Measurements from ENCODE around the gene FANCL.

- no peak for TF ChIP-seq POLR2A (IDR thresholded peaks at IDR 0.05)
- TF ChIP-seq, protein P1, sequence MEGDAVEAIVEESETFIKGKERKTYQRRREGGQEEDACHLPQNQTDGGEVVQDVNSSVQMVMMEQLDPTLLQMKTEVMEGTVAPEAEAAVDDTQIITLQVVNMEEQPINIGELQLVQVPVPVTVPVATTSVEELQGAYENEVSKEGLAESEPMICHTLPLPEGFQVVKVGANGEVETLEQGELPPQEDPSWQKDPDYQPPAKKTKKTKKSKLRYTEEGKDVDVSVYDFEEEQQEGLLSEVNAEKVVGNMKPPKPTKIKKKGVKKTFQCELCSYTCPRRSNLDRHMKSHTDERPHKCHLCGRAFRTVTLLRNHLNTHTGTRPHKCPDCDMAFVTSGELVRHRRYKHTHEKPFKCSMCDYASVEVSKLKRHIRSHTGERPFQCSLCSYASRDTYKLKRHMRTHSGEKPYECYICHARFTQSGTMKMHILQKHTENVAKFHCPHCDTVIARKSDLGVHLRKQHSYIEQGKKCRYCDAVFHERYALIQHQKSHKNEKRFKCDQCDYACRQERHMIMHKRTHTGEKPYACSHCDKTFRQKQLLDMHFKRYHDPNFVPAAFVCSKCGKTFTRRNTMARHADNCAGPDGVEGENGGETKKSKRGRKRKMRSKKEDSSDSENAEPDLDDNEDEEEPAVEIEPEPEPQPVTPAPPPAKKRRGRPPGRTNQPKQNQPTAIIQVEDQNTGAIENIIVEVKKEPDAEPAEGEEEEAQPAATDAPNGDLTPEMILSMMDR (IDR thresholded peaks at IDR 0.05) = no peak
These were observed 46.7 kb downstream of the FANCL start for GRCh38 chr2:58194458-58194857.
